ENCODE data around the gene CTU2.

CTU2 gene

DNA sequence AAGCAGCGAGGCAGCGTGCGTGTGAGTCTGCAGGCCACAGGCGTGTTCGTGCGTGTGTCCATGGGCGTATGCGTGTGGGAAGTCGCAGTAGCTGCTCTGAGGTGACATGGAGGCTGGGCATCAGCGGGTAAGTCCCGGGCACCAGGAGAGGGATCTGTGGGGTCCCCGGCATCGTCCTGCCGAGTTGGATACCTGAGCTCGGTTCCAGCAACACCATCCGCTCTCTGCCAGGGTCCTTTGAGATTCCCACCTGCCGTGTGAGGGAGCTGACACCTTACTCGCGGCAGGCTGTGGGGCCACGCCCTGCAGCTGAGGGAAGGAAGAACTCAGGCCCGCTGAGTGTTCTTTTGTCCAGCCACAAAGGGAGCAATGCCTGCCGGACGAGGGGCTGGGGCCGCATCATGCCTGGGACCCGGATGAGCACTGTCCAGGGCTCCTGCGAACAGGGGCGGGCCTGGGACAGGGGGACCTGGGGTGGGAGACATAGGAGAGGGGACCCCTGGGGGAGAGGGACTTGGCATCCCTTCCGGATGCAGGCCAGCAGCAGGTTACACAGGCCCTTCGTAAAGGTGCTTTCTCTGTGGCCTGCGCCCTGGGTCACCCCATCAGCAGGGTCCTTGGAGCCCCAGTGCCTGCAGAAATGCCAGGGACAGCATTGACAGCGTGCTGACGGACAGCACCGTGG lies 15.0 kb upstream of the CTU2 start:
- TF ChIP-seq SPI1 (IDR thresholded peaks at IDR 0.05; ENCODE audit: borderline replicate concordance, low read depth) (no peak), REST (IDR thresholded peaks at IDR 0.05; ENCODE audit: insufficient replicate concordance, low read depth) (no peak)
- H3K4me3 ChIP-seq (replicated peaks; ENCODE audit: insufficient read depth, low read length): no peak overlapping the region
- H3K27me3 ChIP-seq (ENCODE audit: insufficient read depth, poor library complexity, severe bottlenecking): no peaks in the 10 kb centered on the region
- no peak overlapping the region for H3K27ac ChIP-seq (replicated peaks)
- DNase-seq (ENCODE audit: low read depth in 1 of 2, low spot score in 1 of 2): no peak

GRCh38 chr16:88691924-88692560 lies 14.3 kb upstream of the CTU2 start:
- peak overlapping the region; percentile 41 for H3K27ac ChIP-seq (replicated peaks)
- H3K4me3 ChIP-seq (replicated peaks; ENCODE audit: insufficient read depth, low read length): no peak overlapping the region
- peak; percentile 53 to 85 for DNase-seq (ENCODE audit: low read depth in 1 of 2, low spot score in 1 of 2)
- no peaks in the 10 kb centered on the region for H3K27me3 ChIP-seq (ENCODE audit: insufficient read depth, poor library complexity, severe bottlenecking)
- no peak for TF ChIP-seq POLR2AphosphoS5 (IDR thresholded peaks at IDR 0.05; ENCODE audit: low read depth)
- TF ChIP-seq, protein P1, sequence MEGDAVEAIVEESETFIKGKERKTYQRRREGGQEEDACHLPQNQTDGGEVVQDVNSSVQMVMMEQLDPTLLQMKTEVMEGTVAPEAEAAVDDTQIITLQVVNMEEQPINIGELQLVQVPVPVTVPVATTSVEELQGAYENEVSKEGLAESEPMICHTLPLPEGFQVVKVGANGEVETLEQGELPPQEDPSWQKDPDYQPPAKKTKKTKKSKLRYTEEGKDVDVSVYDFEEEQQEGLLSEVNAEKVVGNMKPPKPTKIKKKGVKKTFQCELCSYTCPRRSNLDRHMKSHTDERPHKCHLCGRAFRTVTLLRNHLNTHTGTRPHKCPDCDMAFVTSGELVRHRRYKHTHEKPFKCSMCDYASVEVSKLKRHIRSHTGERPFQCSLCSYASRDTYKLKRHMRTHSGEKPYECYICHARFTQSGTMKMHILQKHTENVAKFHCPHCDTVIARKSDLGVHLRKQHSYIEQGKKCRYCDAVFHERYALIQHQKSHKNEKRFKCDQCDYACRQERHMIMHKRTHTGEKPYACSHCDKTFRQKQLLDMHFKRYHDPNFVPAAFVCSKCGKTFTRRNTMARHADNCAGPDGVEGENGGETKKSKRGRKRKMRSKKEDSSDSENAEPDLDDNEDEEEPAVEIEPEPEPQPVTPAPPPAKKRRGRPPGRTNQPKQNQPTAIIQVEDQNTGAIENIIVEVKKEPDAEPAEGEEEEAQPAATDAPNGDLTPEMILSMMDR (IDR thresholded peaks at IDR 0.05; ENCODE audit: insufficient read depth, low read length): no peak
- no peak; the same call in 1 of the 2 replicates for TF ChIP-seq SPI1 (IDR thresholded peaks at IDR 0.05; ENCODE audit: borderline replicate concordance, low read depth)
- TF ChIP-seq REST (IDR thresholded peaks at IDR 0.05; ENCODE audit: insufficient replicate concordance, low read depth): no peak
- TF ChIP-seq GABPA (IDR thresholded peaks at IDR 0.05; ENCODE audit: low read depth): no peak

GRCh38 chr16:88692861-88693260 lies 13.4 kb upstream of the CTU2 start:
- Histone ChIP-seq H3K27me3 (ENCODE audit: insufficient read depth, poor library complexity, severe bottlenecking) (no peaks in the 10 kb centered on the region), H3K4me3 (replicated peaks; ENCODE audit: insufficient read depth, low read length) (no peak overlapping the region), H3K27ac (replicated peaks) (peak overlapping the region; percentile 41; the same call in 1 of the 2 replicates)
- no peak for DNase-seq (ENCODE audit: low read depth in 1 of 2, low spot score in 1 of 2)
- TF ChIP-seq SPI1 (IDR thresholded peaks at IDR 0.05; ENCODE audit: borderline replicate concordance, low read depth) (no peak), GABPA (IDR thresholded peaks at IDR 0.05; ENCODE audit: low read depth) (no peak), POLR2AphosphoS5 (IDR thresholded peaks at IDR 0.05; ENCODE audit: low read depth) (no peak), REST (IDR thresholded peaks at IDR 0.05; ENCODE audit: insufficient replicate concordance, low read depth) (no peak)
- TF ChIP-seq, protein P1 (IDR thresholded peaks at IDR 0.05; ENCODE audit: insufficient read depth, low read length): no peak

Data from HL-60 (cell line).